Stimulated activated CD8-positive, alpha-beta memory T cell treated with anti-CD3 and anti-CD28 coated beads, Interleukin-4, amount 100 ng/mL, for 24 hours (primary cell): ENCODE data around the gene ZNF593OS.

Experiments
- DNase-seq: peaks from one replicate; pipeline ENCODE4 v3.0.0-alpha.2; 2020; ENCODE audit warnings: low read depth

The ZNF593OS gene

GRCh38 chr1:26171084-26172072 lies at the start of gene ZNF593OS:
Gene ZNF593OS, minus strand, starts transcription at chr1:26171832. Its CDS starts 171 bp downstream, at chr1:26171661.
- DNase-seq = no peak

DNA sequence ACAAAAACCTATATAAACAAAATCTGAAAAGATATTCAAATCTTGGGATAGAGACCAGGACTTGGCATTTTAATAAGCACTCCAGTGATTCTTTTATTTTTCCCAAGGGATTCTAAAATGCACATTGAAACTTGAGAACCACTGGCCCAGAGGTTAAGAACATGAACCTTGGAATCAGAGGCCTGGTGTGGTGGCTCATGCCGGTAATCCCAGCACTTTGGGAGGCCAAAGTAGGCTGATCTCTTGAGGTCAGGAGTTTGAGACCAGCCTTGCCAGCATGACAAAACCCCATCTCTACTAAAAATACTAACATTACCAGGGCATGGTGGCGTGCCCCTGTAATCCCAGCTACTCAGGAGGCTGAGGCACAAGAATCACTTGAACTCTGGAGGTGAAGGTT lies 49.5 kb upstream of the ZNF593OS start:
- DNase-seq = no peak

DNA sequence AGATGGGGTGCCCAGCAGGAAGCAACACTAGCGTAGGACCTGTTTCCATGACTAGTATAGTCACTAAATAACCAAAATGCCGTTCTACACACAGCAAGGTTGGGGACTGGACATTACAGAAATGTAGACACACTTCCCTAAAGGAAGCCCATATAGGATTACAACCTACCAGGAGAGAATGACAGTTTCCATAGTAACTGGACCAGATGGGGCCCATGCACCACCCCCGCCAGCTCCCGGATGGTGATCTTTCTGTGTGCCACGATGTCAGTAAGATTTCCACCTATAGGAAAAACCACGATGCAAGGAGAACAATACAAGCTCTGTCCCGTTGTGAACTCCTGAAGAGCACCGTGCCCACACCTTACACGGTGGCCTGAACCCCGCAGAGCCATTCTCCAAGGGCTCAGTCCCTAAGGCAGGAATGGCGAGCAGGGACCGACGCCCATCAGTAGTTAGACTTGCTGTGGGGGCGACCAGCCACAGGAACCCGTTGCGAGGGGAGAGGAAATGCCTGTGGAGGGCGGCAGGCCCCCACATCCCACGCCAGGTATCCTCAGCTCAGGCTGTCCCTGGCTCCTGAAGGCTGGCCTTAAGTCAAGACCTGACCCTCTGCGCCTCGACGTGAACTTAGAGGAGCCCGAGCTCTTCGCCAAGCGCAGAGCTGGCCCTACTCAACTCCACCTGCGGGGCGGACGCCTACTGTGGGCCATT lies 48.7 kb upstream of the ZNF593OS start:
- no peak for DNase-seq

- no peak for DNase-seq
These were observed 47.4 kb upstream of the ZNF593OS start for GRCh38 chr1:26218906-26219494.

DNA sequence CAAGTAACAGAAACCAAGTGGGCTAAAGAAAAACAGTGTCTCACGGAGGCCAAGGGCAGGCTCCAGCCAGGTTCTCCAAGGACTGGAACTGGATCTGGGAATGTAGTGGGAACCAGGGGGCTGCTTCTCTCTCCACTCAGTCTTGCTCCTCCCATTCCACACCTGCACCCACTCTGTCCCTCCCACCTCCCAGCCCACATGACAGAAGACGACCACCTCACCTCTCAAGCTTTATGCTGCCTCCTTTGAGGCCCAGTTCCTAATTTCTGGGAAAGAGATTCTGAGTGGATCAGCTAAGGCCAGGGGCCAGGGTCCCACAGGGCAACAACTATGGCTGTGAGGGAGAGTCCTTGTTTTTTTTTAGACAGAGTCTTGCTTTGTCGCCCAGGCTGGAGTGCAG lies 43.6 kb upstream of the ZNF593OS start:
- DNase-seq = no peak

DNA sequence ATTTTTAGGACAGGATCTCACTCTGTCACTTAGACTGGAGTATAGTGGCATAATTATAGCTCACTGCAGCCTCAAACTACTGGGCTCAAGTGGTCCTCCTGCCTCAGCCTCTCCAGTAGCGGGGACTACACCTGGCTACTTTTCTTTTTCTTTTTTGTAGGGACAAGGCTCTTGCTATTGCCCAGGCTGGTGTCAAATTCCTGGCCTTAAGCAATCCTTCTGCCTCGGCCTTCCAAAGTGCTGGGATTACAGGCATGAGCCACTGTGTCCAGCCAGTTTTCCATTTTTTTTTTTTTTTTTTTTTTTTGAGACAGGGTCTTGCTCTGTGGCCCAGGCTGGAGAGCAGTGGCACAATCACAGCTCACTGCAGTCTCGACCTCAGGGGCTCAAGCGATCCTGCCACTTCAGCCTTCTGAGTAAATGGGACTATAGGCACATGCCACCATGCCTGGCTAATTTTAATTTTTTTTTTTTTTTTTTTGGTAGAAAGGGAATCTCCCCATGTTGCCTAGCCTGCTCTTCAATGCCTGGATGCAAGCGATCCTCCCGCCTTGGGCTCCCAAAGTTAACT lies 41.8 kb upstream of the ZNF593OS start:
- no peak for DNase-seq

- DNase-seq = no peak
These were observed 41.1 kb upstream of the ZNF593OS start for GRCh38 chr1:26212726-26213125.

DNA sequence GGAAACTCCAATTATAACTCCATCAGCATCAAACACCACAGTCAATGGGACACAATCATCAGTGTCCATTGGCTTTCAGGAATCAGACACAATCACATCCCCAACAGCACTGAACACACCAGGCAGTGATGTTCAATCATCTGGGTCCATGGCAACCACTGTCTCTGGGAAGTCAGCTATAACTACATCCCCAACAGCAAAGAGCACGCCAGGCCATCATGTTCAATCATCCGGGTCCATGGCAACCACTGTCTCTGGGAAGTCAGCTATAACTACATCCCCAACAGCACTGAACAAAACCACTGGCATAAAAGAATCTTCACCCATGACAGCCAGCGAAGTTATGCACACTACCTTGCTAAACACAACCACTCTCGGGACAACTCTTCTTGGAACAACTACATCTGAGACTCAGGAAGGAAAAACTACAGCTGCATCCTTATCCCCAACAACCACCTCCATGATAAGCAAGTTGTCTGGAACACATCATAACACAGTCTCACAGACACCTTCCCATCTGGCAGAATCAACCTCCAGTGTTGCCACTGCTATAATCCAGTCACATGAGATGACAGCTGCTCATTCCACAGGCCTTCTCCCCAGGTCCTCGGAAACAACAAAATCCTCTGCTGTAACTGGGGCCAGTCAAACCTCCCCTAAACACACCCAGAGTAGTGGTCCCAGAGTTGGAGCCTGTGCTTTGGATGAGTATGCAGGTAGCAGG lies 38.7 kb upstream of the ZNF593OS start:
- no peak for DNase-seq

GRCh38 chr1:26203642-26204318 lies 32.1 kb upstream of the ZNF593OS start:
- DNase-seq = no peak

GRCh38 chr1:26200413-26200812 lies 28.8 kb upstream of the ZNF593OS start:
- no peak for DNase-seq

DNA sequence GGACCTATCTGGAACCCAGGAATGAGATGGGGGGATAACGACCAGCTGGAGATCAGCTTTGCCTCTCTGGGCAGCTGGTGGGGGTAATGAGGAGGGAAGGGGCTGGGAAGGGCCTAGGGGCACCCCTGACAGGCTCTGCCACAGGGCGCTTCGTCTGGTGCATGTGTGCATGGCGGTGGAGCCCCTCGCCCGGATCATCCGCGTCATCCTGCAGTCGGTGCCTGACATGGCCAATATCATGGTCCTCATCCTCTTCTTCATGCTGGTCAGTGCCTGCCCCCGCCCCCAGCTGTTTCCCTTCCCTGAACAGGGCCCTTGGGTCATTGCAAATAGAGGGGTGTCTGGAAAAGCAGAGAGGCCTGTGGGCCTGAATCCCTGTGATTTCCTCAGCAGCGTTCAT lies 26.2 kb upstream of the ZNF593OS start:
- no peak for DNase-seq

- no peak for DNase-seq
These were observed 25.7 kb upstream of the ZNF593OS start for GRCh38 chr1:26197301-26197700.

DNA sequence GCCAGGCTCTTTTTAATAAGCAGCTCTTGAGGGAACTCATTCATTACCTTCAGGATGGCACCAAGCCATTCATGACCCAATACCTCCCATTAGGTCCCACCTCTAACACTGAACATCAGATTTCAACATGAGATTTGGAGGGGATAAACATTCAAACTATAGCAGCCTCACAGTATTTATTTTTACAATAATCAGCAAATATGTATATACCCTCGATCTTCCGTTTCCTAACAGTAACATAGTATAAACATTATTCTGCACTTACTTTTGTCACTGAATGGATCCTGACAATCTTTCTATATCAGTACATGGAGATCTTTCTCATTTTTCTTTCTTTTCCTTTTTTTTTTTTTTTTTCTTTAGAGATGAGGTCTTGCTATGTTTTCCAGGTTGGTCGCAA lies 24.2 kb upstream of the ZNF593OS start:
- no peak for DNase-seq

- DNase-seq = no peak
These were observed 20.1 kb upstream of the ZNF593OS start for GRCh38 chr1:26191739-26192138.

- DNase-seq = no peak
These were observed 18.8 kb upstream of the ZNF593OS start, which contains the start of gene CATSPER4 for GRCh38 chr1:26190373-26190987. Gene CATSPER4, plus strand, starts transcription at chr1:26190602. Its CDS starts 26 bp downstream, at chr1:26190628.

DNA sequence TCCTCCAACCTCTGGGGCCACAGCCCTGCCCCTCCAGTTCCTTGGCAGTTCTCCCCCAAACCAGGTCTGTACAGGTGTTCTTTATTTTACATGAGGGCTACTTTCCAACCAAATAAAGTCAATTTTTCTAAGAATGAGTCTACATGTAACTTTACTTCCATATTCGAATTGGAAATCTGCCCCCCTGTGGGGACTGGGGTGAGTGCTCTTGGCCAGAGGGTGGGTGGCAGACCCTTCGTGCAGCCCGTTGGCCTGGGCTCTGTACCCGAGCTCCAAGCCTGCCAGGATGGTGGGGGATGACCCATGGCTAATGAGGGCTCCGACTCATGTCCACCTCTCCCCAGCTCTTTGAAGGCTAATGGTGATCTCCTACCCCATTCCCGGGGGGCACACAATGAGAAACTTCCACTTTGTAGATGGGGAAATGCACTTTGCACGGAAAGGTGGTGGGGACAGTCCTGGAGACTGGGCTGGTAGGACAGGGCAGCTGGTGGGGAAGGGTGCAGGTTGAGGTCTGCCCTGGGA lies 18.2 kb upstream of the ZNF593OS start:
- no peak for DNase-seq

DNA sequence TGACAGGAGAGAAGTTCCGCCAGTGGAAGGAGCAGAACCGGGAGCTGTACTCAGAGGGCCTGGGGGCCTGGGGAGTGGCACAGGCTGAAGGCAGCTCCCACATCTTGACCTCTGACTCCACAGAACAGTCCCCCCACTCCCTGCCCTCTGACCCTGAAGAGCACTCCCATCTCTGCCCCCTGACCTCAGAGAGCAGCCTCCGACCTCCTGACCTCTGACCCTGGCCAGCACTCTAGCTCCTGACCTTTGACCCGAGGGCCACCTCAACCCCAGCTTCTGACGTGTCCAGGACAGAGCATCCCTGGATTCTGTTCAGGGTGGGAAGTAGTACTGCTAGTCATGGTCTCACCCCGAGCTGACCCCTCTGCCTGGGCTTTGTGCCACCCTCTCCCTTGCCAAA lies 17.7 kb upstream of the ZNF593OS start:
- DNase-seq = no peak

DNA sequence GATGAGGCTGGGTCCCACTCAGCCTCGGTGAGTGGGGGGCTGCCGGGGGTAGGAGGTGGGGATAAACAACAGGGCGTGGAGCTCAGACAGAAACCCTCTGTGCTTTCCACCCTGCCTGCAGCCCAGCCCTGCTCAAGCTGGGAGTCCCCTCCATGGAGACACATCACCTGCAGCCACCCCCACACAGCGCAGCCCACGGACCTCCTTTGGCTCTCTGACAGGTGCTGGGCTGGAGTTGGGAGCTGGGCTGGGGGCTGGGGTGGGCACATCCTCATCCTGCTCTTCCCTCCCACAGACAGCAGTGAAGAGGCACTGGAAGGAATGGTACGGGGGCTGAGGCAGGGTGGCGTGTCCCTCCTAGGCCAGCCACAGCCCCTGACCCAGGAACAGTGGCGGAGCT lies 16.8 kb upstream of the ZNF593OS start:
- no peak for DNase-seq

- DNase-seq = no peak
These were observed 16.2 kb upstream of the ZNF593OS start for GRCh38 chr1:26187882-26188281.

GRCh38 chr1:26184883-26185282 lies 13.3 kb upstream of the ZNF593OS start:
- DNase-seq = no peak
